GM18951 (cell line): Measurements from ENCODE around the gene CROCC2.

Experiments used
- POLR2A ChIP-seq: IDR thresholded peaks from 4 replicates; pipeline ENCODE4 v1.6.1; 2011; ENCODE audit warnings: mild to moderate bottlenecking; ENCODE audit not compliant: insufficient read length, insufficient read depth; ENCODE audit errors: extremely low read depth
- in situ Hi-C: fragments of 300-500 bp; cut with MboI; formaldehyde crosslinking; loops from one replicate; pipeline ENCODE4 v1.12.0; 2022; ENCODE audit warnings: low sequenced_read_pairs, mixed read lengths, inconsistent platforms; ENCODE audit not compliant: unreplicated experiment

The CROCC2 gene

DNA sequence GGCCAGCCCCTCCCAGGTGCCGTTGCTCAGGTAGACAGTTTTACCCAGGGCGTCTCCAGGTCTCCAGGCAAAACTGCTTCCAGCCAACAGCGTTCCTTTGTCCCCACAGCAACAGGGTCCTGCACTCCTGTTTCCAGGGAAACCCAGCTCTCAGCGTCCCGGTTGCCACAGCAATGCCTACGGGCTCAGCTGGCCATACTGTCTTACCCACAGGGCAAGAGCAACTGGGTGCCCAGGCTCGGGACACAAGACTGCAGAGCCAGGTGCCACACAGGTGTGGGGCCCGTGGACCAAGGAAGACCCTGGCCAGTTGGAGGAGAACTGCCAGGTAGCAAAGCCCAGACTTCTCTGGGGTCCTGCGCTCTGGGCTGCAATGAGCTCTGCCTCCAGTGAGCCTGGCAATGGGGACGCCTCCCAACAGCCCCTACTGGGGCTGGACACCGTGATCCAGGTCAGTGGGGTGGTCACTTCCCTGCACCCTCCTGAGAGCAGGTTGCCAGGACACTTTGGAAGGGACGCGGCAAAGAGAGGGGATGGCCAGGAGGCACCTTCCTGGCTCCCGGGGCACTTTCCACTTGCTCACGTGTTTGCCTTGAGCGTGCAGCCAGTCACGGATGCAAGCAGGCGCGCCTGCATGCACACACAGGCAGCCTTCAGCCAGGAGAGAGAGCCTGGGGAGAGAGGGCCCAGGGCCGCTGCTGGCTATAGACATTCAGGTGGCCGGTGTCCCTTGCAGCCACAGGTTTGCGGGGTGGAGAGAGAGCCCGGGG lies at the start of gene CROCC2:
TSS of gene CROCC2 (plus strand) at position 196 of the 770 bp plus-strand sequence. CDS start at position 374, 178 bp downstream.
- in situ Hi-C loops = no loop called here
- no peak for TF ChIP-seq POLR2A

DNA sequence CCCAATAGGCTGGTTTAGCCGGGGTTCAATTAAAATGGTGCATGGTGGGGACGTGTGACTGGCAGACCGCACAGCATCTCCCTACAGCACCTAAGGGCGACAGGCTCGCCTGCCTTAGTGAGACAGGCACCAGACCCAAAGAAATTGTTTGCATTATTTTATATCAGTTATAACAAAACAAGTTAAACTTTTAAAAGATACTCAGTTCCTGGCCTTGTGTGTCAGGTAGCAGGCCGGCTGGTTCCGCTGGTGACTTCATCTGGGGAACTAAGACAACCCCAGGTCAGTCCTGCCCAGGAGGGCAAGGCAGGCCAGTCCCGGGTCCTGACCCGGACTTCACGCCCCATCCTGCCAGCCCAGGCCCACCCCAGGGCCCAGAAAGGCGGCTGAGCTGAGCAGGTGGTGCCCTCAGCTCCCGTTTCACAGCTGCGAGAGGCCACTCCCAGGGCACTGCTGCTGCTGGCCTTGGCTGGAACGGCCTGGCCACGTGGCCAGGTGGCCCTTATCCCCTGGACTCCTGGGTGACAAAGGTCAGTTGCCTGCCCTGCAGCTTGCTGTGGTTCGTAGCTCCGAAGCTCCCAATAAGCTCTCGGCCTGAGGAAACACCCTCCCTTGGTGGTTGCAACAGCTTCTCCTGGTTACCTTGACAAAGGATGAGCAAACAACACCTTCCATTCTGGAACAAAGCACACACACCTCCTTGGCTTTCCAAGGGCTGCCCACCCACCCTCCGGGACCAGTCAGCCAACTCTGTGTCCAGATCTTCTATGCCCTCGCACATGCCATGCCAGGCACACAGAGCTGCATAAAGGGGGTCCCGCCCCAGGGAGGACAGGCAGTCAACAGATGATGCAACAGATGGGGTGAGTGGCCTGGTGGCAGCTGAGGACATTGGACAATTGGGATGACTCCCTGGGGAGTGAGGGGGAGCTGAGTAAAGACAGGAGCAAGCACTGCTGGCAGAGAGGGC lies 48.8 kb upstream of the CROCC2 start:
- in situ Hi-C loops = no loop called here
- TF ChIP-seq POLR2A = no peak

DNA sequence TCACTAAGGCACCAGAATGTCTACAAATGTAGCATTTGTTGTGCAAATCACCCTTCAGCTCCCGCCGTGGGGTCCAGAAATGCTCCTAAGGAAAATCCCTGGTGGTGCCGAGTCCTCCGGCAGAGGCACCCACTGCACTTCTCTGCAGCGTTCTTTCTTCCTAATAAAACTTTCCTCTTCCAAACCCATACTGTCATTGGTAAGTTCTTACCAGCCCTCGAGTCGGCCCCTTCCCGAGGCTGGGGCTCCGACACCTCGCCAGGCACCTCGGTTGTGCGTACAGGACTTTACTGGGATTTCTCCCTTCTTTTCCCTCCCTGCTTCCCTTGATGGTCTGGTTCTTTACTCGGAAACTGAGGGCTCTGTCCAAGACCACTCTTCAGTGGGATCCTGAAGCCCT lies 47.8 kb upstream of the CROCC2 start:
- in situ Hi-C loops = no loop called here
- no peak for TF ChIP-seq POLR2A

DNA sequence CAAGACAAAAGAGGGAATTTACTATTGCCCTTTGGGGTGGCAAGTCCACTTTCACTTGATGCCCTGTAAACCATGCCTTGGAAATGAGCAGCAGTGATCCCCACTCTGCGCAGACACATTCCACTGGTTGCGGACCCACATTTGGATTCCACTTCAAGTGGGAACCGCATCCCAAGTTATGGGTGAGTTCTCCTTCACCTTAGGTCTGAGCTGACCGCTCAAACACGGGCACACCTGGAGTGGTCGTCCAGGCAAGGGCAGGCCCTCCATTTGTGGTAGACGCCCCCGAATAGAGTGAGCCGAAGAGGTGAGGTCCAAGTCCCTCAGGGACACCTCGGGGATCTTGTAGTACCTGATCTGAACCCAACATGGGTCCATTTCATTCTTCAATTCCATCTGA lies 47.3 kb upstream of the CROCC2 start:
- in situ Hi-C loops = no loop called here
- TF ChIP-seq POLR2A = no peak

DNA sequence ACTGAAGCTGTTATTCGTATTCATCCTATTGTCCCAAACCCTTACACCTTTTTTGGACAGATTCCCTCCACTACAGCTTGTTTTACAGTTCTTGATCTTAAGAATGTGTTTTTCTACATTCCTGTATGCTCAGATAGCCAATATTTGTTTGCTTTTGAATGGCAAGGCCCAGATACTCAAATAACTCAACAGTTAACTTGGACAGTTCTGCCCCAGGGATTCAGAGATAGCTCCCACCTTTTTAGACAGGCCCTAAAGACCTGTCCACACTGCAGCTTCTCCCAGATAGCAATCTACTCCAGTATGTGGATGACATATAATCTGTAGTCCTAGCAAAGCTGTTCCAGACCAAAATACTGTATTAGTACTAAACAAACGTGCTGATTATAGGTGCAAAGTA lies 44.6 kb upstream of the CROCC2 start:
- in situ Hi-C loops = no loop called here
- TF ChIP-seq POLR2A = no peak

DNA sequence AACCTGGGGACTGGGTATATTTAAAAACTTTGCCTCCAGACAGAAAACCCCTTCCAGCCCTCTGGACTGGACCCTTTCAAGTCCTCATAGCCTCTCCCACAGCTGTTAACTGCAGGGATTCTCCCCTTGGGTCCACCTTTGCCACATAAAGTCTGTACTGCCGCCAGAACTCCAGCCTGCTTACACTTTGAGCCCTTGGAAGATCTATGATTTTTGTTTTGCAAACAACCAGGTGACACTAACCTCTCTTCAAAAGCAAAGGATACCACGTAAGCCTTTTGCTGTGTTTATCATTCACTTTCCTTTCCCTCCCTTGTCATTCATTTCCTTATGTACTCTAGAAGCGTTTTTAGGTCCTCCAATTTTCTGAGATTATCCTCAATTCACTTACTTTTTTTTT lies 41.7 kb upstream of the CROCC2 start:
- in situ Hi-C loops = no loop called here
- no peak for TF ChIP-seq POLR2A

DNA sequence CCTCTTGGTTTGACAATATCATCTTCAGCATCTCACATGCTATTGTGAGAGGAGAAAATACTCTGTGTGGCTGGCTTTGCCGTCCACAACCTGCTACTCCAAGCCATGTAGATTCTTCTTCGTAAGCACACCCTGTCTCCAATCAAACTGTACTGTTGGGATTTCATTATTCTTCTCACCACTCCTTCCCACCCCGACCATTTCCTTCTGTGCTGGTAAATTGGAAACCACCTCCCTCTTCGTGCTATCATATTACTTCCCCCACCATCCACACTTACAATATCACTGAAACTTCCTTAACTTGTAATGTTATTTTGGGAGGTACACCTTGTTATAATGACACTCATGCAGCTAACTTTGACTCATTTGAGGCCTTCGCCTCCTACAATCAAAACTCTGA lies 40.7 kb upstream of the CROCC2 start:
- TF ChIP-seq POLR2A = no peak
- in situ Hi-C loops = no loop called here

DNA sequence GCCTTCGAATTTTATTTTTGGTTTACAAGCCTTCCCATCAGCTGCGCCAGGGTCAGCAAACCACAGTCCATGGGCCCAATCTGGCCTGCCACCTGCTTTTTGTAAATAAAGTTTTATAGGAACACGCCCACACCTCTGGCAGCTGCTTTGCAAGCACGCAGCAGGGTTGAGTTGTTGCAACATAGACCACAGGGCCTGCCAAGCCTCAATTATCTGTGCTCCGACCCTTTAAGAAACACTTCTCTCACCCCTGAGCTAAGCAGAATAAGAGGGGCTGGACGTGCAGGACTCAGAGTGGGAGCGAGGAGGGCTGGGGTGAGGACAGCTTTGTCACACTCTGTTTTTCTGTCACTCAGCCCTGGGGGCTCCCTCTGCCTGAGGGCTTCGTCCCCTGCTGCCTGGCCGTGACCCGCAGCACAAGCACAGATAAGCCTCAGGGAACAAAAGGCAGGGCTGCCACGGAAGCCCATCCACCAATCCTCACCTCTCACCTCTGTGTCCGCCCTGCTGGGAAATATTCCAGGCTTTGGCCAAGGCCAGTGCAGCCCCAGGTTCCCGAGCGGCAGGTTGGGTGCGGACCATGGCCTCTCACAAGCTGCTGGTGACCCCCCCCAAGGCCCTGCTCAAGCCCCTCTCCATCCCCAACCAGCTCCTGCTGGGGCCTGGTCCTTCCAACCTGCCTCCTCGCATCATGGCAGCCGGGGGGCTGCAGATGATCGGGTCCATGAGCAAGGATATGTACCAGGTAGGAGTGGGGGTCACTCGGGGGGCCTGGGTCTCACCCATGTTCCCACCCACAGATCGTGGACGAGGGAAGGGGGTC lies 37.6 kb upstream of the CROCC2 start, which contains the start of gene AGXT:
TSS of gene AGXT (plus strand) at position 539 of the 823 bp plus-strand sequence. CDS start at position 581, 42 bp downstream.
- no peak for TF ChIP-seq POLR2A
- in situ Hi-C loops = no loop called here

DNA sequence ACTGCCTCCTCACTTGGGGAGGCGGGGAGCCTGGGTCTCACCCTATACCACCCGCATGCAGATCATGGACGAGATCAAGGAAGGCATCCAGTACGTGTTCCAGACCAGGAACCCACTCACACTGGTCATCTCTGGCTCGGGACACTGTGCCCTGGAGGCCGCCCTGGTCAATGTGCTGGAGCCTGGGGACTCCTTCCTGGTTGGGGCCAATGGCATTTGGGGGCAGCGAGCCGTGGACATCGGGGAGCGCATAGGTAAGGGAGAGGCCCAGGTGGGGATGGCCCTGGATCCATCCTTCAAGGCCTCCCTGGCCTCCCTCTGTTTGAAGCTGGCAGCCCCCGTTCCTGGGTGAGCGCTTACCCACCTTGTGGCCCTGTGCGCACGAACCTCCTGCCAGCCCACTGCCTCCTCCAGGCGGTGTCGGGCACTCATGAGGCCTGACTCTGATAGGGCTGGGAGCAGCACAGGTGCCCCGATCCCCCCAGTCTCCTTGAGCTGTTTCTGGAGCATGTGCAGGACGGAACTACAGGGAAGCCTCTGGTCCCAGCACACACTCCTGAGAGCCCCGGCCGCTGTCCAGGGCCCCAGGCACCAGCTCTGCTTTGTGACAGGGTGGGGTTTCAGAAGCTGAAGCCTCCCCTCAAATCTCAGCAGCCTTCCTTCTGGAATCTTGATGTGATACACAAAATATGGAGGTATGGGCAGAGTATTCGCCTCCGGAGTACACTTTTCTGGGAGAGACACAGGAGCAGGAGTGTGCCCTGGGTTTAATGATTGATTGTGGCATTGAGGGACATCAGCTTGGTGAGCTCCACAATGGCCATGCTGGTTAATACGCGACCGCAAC lies 36.8 kb upstream of the CROCC2 start:
- in situ Hi-C loops = no loop called here
- no peak for TF ChIP-seq POLR2A

DNA sequence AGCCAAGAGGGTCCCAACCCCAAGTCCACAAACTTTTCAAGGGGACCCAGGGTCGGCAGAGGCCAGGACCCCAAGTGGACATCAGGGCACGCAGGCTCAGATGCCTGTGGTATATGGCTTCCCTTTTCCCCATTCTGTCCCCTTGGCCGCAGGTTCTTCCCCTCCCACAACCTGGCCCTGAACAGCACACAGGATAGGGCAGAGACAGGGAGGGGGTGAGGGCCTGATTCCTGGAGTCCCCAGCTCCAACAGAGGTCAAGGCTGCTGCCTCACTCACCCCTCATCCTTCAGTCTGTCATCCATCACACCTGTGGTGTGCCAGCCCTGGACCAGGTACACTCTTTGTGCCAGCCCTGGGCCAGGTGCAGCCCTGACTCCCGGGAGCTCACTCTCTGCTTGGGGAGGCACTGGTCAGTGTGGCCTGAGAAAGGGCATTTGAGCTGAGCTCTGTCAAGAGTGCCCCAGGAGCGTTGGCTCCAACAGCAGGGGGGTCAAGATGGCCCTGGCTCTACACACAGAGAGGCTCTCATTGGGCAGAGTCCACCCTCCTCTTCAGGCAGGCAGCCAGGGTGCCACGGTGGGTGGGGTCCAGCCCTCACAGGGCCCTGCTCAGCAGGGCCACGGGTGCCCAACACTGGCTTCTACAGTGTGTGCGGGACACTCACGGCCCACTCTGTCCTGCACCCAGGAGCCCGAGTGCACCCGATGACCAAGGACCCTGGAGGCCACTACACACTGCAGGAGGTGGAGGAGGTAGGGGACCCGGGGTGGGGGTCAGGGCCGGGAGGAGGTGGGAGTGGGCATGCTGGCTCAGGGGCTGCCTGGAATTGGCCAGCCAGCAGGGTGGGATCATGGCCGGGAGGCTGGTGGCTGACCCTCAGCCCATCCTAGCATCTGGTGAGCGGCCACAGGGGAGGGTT lies 35.9 kb upstream of the CROCC2 start:
- in situ Hi-C loops = no loop called here
- TF ChIP-seq POLR2A = no peak
